ENCODE data around the gene ALOX15.
"Not testable (repeated sequence)": the region's sequence is repeated elsewhere in the genome, so short reads cannot be mapped to it uniquely, and the experiment has no call there.

ALOX15 gene, protein sequence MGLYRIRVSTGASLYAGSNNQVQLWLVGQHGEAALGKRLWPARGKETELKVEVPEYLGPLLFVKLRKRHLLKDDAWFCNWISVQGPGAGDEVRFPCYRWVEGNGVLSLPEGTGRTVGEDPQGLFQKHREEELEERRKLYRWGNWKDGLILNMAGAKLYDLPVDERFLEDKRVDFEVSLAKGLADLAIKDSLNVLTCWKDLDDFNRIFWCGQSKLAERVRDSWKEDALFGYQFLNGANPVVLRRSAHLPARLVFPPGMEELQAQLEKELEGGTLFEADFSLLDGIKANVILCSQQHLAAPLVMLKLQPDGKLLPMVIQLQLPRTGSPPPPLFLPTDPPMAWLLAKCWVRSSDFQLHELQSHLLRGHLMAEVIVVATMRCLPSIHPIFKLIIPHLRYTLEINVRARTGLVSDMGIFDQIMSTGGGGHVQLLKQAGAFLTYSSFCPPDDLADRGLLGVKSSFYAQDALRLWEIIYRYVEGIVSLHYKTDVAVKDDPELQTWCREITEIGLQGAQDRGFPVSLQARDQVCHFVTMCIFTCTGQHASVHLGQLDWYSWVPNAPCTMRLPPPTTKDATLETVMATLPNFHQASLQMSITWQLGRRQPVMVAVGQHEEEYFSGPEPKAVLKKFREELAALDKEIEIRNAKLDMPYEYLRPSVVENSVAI

DNA sequence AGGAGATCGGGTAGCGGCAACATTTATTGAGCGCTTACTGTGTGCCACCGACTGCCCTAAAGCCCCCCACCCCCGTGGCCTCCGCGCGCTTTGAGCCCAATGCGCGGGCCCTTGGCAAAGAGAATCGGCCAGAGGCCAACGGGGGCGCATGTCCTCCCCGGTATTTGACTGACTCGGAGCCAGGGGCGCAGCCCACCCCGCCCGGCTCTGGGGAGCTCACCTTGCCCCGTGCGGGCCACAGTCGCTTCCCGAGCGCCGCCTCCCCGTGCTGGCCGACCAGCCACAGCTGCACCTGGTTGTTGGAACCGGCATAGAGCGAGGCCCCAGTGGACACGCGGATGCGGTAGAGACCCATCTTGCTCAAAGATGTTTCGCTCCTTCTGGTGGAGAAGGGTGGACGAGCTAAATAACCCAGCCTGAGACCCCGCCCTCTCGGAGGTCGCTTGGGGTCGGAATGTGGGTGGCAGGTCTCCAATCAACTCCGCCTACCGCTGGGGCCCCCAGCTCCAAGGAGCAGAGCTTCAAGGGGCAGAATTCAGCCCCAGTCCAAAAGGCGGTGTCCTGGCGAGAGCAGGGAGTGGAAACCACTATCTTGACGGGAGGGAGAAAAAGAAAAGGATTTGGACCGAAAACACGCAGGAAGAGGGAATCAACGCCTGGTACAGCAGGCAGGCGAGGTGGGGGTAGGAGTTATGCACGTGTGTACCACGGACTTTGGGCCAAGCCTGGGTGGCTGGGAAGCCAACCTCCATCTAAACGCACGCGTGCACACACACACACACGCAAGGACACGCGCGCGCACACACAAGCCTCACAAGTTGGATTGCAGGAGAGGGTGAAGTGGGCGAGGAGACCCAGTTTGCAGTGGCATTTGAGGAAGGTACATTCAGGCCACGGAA is at the start of gene ALOX15:
TSS of gene ALOX15 (minus strand) at position 382 of the 899 bp plus-strand sequence. CDS start at position 355, 27 bp downstream.
- no peak for DNase-seq (ENCODE audit: low spot score)

DNA sequence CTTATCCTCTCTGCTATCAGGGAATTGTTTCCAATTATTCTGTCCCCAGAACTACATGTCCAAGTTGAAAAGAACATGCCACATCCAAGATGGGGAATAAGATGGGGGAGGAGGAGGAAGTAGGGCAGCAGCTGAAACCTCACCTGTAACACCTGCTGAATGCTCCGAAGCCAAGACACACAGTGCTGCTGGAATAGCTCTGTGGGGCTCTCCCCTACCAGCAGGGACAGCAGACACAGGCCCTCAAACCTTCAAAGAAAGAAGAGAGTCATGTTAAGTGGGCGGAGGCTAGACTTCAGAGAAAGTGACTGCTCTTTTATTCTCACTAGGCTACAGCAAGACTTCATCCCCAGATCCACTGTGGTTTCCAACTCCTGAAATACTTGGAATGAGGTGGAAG is 49.3 kb upstream of the ALOX15 start:
- no peak for DNase-seq (ENCODE audit: low spot score)

DNA sequence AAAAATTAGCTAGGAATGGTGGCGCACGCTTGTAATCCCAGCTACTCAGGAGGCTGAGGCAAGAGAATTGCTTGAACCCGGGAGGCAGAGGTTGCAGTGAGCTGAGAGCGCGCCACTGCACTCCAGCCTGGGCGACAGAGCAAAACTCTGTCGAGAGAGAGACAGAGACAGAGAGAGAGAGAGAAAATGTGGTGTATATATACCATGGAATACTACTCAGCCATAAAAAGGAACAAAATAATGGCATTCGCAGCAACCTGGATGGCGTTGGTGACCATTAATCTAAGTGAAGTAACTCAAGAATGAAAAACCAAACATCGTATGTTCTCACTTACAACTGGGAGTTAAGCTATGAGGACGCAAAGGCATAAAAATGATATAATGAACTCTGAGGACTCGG is 48.4 kb upstream of the ALOX15 start:
- DNase-seq (ENCODE audit: low spot score) = not testable (repeated sequence)

DNA sequence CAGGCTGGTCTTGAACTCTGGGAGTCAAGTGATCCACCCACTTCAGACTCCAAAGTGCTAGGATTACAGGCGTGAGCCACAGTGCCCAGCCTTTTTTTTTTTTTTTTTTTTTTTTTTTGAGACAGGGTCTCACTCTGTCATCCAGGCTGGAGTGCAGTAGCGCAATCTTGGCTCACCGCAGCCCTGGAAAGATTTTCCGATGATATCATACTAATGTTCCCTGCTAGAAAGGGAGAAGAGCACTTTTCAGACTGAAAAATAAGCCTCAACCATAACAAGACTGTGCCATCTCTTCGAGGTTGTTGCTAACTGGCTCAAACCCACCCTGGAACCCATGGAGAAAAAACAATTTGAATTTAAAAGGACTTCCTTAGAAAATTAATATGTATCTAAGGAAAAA is 42.3 kb upstream of the ALOX15 start:
- DNase-seq (ENCODE audit: low spot score) = not testable (repeated sequence)

DNA sequence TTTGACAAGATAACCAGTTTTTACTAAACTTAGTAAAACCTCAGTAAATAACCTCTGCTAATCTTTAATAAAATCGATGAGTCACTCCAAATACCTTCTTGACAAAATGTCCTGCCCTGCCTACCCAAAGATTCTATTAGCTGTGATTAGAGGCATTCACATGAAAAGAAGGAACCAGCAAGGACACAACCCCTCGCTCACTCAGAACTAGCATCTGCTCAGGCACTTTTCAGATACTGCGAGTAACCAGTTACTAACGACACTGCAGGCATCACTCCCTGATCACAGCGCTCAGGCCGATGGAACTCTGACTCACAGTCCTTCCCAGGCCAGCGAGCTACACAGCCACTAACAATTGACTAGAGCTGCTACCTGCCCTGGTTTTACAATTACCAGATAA is 38.2 kb upstream of the ALOX15 start:
- DNase-seq (ENCODE audit: low spot score) = peak; percentile 45

DNA sequence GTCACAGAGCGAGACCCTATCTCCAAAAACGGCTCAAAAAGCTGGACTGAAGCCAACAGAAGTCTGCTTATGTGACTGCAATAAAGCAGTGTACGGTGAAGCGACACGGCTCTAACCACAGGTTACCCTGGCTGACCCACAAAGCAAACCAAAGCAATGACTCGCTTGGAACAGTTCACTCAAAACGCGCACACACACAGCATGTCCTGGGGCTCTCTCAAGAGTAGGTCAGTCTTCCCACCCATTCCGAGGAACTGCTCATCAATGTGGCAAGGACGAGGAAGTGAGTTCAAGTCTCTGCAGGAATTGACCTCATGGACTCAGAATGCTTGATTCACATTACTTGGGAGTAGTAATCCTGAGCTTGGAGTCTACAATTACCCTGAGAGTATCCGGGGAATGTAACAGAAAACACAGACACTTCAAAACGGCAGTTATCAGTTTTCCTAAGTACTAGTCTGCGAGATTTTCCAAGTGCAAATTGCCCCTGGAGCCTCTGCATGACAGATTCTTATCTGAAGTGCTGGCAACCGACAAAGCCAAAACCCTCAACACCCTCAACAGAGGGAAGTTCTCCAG is 37.1 kb upstream of the ALOX15 start:
- DNase-seq (ENCODE audit: low spot score) = peak; percentile 80

DNA sequence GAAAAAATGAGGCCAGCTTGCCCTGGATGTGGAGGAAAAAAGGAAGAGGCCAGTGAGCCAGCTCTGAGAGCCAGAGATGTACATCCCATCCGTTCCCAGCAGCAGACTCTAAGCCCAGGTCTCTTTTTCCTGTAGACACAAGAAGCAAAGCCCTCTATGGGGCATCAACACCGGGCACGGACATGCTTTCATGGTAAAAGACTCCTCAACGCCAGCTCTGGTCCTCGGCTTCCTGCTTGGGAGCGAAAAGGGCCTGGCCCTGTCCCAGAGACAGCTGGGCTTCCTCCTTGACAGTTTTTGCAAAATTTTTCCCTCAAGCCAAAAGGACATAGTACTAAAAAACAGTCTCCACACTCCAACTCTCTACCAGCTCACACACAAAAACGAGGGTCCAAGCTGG is 35.3 kb upstream of the ALOX15 start:
- no peak for DNase-seq (ENCODE audit: low spot score)

DNA sequence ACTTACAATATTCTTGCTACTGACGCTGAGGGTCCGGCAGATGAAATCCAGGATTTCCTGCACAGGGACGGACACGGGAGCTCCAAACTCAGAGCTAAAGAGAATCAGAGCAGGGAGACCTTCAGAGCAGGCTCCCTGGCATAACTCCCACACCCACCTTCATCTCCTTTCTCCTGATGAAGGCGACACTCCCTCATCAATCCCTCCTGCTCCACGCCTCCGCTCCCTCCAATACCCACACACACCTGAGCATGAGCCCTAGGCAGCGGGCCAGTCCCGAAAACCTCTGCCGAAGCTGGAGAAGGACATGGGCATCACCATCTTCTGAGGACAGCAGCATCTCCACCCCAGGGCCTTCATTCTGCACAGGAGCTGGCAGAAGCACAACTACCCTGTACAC is 34.3 kb upstream of the ALOX15 start:
- no peak for DNase-seq (ENCODE audit: low spot score)

DNA sequence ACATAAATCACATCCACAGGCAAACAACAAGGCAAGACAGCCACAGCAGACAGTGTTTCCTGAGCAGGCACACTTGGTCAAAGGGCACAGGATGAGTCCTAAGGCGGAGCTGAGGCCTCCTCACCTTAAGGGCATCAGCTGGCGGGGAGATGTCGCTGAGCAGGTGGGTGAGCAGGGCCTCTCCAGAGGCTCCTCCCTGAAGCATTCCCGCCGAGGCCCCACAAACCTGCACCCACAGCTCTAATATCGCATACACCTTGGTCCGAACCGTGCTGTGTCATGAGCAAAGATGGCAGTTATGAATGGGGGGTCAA is 33.2 kb upstream of the ALOX15 start:
- no peak for DNase-seq (ENCODE audit: low spot score)

DNA sequence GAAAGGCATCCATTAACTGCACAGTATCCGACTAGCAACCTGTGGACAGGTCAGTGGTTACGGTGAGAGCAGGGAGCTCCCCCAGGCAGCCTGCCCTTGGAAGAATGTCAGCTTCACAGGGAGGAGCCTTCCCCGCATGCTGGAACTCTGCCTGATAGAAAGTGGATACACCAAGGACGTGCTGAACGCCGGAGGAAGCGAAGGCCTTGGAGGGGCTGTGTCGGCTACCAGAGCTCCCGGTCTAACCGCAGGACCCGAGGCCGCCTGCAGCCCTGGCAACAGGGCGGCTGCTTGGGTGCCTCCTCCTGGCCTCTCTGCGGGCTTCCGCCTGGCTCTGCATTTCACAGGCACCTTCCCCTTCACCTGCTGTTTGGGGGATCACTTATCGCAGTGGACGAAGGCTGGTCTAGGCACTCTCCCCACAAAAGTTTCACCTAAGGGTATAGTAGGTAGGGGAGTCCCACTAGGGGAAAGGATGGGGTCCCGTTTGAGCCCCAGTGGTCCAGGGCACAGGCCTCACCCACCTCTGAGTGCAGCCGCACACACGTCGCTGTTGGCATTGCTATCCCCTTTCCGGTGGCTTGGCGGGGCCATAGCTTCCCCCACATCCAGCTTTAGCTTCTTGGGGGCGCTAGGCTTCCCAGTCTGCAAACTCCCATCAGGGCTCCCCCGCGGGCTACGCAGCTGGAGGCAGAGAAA is 32.7 kb upstream of the ALOX15 start:
- DNase-seq (ENCODE audit: low spot score) = no peak

DNA sequence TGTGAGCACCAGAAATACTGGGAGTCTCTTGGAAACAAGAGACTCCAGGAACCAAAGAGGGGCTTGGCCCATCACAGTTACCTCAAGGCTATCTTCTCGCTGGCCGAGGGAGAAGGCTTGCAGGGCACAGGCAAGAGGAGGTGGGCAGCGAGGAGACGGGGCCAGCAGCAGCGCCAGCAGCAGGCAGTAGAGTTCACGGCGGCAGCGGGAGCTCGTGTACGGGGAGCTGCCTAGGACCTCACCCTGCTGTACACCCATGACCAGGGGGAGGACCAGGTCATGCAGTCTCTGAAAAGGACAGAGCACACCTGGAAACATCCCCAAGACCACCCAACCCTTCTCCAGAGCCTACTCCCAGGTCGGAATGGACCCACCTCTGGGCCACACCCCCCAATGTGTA is 31.7 kb upstream of the ALOX15 start:
- DNase-seq (ENCODE audit: low spot score) = no peak

DNA sequence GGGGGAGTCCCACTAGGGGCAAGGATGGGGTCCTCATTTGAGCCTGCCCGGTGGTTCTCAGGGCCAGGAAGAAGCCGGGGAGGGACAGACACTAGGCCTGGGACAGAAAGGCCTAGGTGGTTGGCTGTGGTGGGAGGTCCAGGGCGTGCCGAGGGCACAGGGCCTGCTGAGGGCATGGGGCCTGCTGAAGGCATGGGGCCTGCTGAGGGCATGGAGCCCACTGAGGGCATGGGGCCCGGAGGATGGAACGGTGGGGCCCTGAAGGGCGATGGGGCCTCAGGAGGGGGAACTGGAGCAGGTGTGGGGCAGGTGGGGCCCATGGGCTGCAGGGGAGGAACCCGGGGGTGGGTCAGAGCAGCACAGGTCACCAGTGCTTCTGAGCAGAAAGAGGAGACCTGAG is 31.3 kb upstream of the ALOX15 start:
- no peak for DNase-seq (ENCODE audit: low spot score)

DNA sequence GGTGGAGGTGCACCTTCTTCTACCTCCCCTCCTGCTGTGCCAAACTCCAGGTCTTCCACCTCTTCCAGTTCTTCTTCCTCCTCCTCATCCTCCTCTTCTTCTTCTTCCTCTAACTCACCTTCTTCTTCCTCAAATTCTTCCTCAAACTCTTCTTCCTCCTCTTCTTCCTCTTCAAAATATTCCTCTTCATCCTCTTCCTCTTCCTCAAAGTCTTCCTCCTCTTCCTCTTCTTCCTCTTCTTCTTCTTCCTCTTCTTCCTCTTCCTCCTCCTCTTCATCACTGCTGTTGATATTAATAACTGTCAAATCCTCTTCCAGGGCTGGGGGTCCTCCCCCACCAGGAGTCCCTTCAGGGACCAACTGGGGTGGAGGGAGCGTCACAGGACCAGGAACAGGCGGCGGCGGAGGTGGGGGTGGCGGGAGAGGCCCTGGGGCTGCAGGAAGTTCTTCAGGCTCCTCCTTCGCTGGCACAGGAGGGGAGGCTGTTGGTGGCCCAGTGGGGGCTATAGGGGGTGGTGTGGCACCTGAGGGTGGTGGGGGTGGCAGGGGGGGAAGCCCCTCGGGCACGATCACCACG is 30.7 kb upstream of the ALOX15 start:
- no peak for DNase-seq (ENCODE audit: low spot score)

DNA sequence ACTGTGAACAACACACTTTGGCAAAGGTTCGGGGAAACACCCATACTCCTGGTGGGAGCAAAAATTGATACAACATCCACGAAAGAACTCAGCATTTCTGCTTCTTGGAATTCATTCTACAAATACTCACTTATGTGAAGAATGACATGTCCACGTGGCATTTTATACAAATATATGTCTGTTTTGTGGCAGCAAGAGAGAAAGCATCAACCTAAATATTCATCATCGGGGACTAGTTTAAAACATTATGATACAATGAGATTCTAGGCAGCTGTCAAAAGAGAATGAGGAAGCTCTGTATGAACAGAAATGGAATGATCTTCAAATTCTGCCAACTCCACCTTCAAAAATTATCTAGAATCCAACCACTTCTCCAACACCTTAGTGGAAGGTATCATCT is 25.7 kb upstream of the ALOX15 start:
- no peak for DNase-seq (ENCODE audit: low spot score)

DNA sequence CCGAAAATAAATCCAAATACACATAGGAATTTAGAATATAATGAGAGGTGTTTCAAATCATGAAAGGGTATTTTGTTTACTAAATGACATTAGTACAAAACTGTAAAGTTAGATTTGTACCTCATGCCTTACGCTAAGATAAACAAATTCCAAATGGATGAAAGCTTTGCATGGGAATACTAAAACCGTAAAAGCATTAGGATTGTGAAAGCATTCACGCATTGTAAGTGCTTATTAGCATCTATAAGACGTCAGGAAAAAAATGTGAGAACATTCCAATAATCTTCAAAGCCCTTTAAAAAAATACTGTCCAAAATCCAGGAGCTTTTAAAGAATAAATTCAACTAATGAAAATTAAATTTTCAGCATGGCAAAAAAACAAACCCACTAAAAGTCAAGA is 24.8 kb upstream of the ALOX15 start:
- DNase-seq (ENCODE audit: low spot score) = no peak

DNA sequence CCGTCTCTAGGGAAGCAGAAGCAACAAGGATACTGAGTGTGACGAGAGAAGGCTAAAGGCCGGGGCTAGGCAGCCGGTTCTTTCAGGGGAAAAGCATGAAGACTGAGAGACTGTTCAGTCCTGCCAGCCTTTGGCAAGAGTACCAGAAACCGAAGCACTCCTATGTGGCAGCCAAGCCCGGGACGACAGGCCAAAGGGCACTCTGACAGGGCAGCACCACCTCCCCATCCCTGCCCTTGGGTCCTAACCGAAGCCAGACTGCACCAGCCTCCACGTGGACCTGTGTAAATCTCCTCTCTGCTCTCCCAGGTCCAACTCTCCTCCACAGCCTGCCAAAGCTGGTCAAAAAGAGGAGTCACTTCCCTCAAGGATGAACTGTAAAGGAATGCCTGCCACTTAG is 23.5 kb upstream of the ALOX15 start:
- no peak for DNase-seq (ENCODE audit: low spot score)

DNA sequence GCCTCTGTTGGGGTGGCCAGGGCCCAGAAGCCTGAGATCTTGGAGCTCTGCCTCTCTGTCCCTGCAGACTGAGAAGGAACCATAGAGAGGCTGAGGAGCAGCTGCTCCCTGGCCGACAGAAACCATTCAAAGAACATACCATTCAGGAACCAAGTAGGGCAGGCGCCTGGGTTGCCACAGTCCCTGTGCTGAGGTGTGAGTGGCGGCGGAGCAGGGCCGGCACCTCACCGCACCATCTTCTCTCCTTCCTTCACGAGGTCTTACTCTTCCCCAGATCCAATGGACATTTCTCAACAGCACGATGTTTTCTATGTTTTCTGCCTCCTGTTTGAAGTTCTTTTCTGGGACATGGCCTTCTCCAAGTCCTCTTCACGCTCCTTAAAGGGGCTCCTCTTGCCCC is 22.8 kb upstream of the ALOX15 start:
- DNase-seq (ENCODE audit: low spot score) = no peak

DNA sequence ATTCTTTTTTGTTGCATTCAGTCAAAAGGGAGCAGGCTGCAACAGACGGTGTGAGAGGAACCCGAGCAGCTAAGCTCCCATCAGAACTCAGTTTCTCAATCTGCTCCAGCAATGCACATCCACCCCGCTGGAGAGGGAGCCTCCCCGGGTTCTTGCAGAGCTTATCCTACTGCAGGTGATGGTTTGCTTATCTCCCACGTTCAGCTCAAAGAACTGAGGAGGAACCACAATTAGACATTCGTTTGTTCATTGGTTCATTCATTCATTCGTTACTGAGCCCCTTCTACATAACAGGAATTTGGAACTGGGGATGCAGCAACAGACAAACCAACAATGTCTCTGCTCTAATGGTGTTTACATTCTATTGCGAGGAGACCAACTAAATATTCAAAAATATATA is 22.2 kb upstream of the ALOX15 start:
- DNase-seq (ENCODE audit: low spot score) = no peak

DNA sequence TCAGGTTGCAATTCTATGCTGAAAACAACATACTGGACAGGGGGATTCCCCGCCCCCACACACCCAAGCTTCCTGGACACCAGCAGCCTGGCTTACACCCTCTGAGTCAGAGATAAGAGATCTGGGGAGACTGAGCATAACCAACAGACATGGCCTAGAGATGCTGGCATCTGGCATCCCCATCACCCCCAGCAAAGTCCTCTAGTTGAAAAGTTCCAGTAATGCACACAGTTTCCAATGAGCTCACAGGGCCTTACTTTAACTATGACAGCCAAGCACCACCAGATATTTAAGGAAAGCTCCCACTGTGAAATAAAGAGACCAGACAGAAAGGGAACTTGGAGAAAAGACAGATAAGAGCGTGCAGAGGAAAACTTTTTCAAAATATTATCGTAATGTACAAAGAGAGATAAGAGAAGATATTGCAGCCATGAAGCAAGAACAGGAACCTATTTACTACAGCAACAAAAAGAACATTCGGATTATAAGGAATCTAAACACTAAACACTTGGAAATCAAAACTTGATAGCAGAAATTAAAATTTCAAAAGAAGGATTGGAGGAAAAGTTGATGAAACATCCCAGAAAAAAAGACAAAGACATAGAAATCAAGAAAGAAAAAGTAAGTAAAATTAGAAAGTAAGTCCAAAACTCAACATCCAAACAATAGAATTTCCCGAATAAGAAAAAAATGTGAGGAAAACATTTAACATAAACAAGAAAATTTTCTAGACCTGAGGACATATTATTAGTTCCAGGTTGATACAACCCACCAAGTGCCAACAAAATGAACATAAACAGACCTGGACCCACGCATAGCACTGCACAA is 17.2 kb upstream of the ALOX15 start:
- DNase-seq (ENCODE audit: low spot score) = no peak

DNA sequence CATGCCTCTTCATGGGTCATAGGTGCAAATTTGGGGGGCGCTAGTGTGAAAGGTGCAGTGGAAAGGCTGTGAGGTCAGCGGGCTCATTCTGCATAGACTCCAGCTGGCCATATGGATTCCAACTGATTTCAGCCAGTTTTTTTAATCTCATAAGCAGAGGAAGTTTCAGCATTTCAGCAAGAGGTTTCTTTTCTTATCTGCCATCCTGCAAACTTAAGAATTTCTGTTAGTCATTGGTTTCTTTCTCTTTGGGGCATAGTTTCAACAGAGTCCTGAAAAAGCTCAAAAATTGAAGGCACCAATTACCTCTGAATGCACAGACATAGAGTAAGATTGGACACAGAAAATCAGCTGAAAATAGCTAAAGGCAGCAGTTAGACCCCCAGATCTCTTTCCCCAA is 16.2 kb upstream of the ALOX15 start:
- DNase-seq (ENCODE audit: low spot score) = no peak

DNA sequence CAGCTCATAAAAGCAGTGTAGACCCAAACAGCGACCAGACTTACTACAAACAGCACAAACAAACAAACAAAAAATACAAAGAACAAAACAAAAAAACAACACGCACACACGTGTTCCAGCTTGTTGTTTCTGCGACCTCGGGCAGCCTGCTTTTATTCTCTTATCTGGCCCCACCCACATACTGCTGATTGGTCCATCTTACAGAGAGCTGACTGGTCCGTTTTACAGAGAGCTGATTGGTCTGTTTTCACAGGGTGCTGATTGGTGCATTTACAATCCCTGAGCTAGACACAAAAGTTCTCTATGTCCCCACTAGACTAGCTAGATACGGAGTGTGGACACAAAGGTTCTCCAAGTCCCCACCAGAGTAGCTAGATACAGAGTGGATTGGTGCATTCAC is 14.5 kb upstream of the ALOX15 start:
- DNase-seq (ENCODE audit: low spot score) = not testable (repeated sequence)
